Measurements from ENCODE around the gene SUSD3. TPM values are rescaled to one million over a fixed set of nuclear protein-coding genes. Genes with fewer than 3 reads are reported as not detected.

SUSD3 gene
- total RNA-seq, 4 donors from 2014 or later, result 5.5 to 21.5 (median 7.9) TPM

- Histone ChIP-seq H3K27me3 (no peaks in the 10 kb centered on the region), H3K27ac (peak overlapping the region in 1 of 4 donors; percentile 9), H3K36me3 (peaks cover 0 to 32% (median 0%) of the 10 kb centered on the region in 3 donors), H3K4me3 (no peak overlapping the region), H3K9me3 (no peaks in the 10 kb centered on the region), H3K4me1 (peaks cover 0 to 21% (median 5%) of the 10 kb centered on the region in 4 donors)
- TF ChIP-seq CTCF (IDR thresholded peaks at IDR 0.05), result no peak
- TF ChIP-seq POLR2A (IDR thresholded peaks at IDR 0.05), result no peak
- DNase-seq, result peak in 2 of 3 donors; percentile 40 to 43
Observed at GRCh38 chr9:93117924-93118862, 59.7 kb downstream of the SUSD3 start.

GRCh38 chr9:93118863-93119702 lies 60.6 kb downstream of the SUSD3 start:
- Histone ChIP-seq H3K27me3 (no peaks in the 10 kb centered on the region), H3K9me3 (no peaks in the 10 kb centered on the region), H3K27ac (peak overlapping the region in 3 of 4 donors; percentile 34 to 55 (median 52)), H3K4me3 (no peak overlapping the region), H3K4me1 (peaks cover 0 to 21% (median 5%) of the 10 kb centered on the region in 4 donors), H3K36me3 (peaks cover 0 to 32% (median 0%) of the 10 kb centered on the region in 3 donors)
- peak in 2 of 3 donors; percentile 27 to 43 for DNase-seq
- TF ChIP-seq POLR2A (IDR thresholded peaks at IDR 0.05) (no peak), CTCF (IDR thresholded peaks at IDR 0.05) (no peak)

- TF ChIP-seq CTCF (IDR thresholded peaks at IDR 0.05), result no peak
- TF ChIP-seq POLR2A (IDR thresholded peaks at IDR 0.05), result no peak
- Histone ChIP-seq H3K4me3 (no peak overlapping the region), H3K27me3 (no peaks in the 10 kb centered on the region), H3K4me1 (peaks cover 0 to 21% (median 5%) of the 10 kb centered on the region in 4 donors), H3K27ac (peak overlapping the region; percentile 32 to 55 (median 43)), H3K36me3 (peaks cover 0 to 35% (median 0%) of the 10 kb centered on the region in 3 donors), H3K9me3 (no peaks in the 10 kb centered on the region)
- no peak for DNase-seq
Observed at GRCh38 chr9:93119703-93119952, 61.1 kb downstream of the SUSD3 start.

GRCh38 chr9:93119953-93120845 lies 61.7 kb downstream of the SUSD3 start:
- H3K36me3 ChIP-seq, result peaks cover 0 to 41% (median 0%) of the 10 kb centered on the region in 3 donors
- TF ChIP-seq POLR2A (IDR thresholded peaks at IDR 0.05) (no peak), CTCF (IDR thresholded peaks at IDR 0.05) (peak; percentile 21 to 43 (median 36))
- H3K4me1 ChIP-seq, result peaks cover 0 to 21% (median 5%) of the 10 kb centered on the region in 4 donors

More at GRCh38 chr9:93119953-93120845, 61.7 kb downstream of the SUSD3 start:
- Histone ChIP-seq H3K27ac (peak overlapping the region; percentile 34 to 58 (median 54)), H3K9me3 (no peaks in the 10 kb centered on the region), H3K4me3 (no peak overlapping the region), H3K27me3 (no peaks in the 10 kb centered on the region)
- peak; percentile 70 to 90 (median 74) for DNase-seq

Measured in Peyer's patch (tissue), 4 donors.